ENCODE data around the gene UBLCP1.
A peak's percentile ranks its signal among the peaks of the same experiment; 100 is the strongest.

The UBLCP1 gene

GRCh38 chr5:159330131-159330800 lies 67.2 kb downstream of the UBLCP1 start, which contains the start of gene IL12B:
Gene IL12B (minus strand): TSS chr5:159330487. CDS start chr5:159326782, 3,705 bp downstream.
- no peak for TF ChIP-seq CTCF (conservative IDR thresholded peaks at IDR 0.05; ENCODE audit: control insufficient read depth, insufficient read depth, low read depth, low read length)
- peak within 1 kb of the TSS; percentile 47 for H3K4me3 ChIP-seq (ENCODE audit: control insufficient read depth, low read depth, low read length)
- DNase-seq (ENCODE audit: low read depth): peak; percentile 65

- peak overlapping the region; percentile 47 for H3K4me3 ChIP-seq (ENCODE audit: control insufficient read depth, low read depth, low read length)
- peak; percentile 57 for TF ChIP-seq CTCF (conservative IDR thresholded peaks at IDR 0.05; ENCODE audit: control insufficient read depth, insufficient read depth, low read depth, low read length)
- DNase-seq (ENCODE audit: low read depth): peak; percentile 45
Observed at GRCh38 chr5:159331093-159331973, 68.2 kb downstream of the UBLCP1 start.

- H3K4me3 ChIP-seq (ENCODE audit: control insufficient read depth, low read depth, low read length): no peak overlapping the region
- no peak for DNase-seq (ENCODE audit: low read depth)
- TF ChIP-seq CTCF (conservative IDR thresholded peaks at IDR 0.05; ENCODE audit: control insufficient read depth, insufficient read depth, low read depth, low read length): no peak
Observed at GRCh38 chr5:159332800-159333544, 69.9 kb downstream of the UBLCP1 start.

GRCh38 chr5:159333545-159333925 lies 70.4 kb downstream of the UBLCP1 start:
- H3K4me3 ChIP-seq (ENCODE audit: control insufficient read depth, low read depth, low read length): no peak overlapping the region
- DNase-seq (ENCODE audit: low read depth): no peak
- no peak for TF ChIP-seq CTCF (conservative IDR thresholded peaks at IDR 0.05; ENCODE audit: control insufficient read depth, insufficient read depth, low read depth, low read length)
